Upper lobe of right lung (tissue), 1 donor: ENCODE data around the gene CORIN. TPM values are rescaled to one million over a fixed set of nuclear protein-coding genes. Genes with fewer than 3 reads are reported as not detected.
"Not testable (repeated sequence)": the region's sequence is repeated elsewhere in the genome, so short reads cannot be mapped to it uniquely, and the experiment has no call there.

Experiments
- ATAC-seq: fragments of 200-7000 bp; cut with Tn5 transposase; one replicate; pipeline ENCODE4 v1.9.1; 2020; ENCODE audit warnings: mild to moderate bottlenecking, moderate library complexity
- DNase-seq: peaks from one replicate; pipeline ENCODE4 v3.0.0-alpha.2; 2020
- H3K27ac ChIP-seq: fragments of 200-600 bp; one replicate; pipeline ENCODE4 v1.8.0; 2022
- H3K27me3 ChIP-seq: fragments of 200-600 bp; one replicate; pipeline ENCODE4 v1.8.0; 2022; ENCODE audit warnings: mild to moderate bottlenecking
- H3K36me3 ChIP-seq: fragments of 200-600 bp; one replicate; pipeline ENCODE4 v1.8.0; 2022
- H3K4me1 ChIP-seq: fragments of 200-600 bp; one replicate; pipeline ENCODE4 v1.8.0; 2022
- H3K4me3 ChIP-seq: fragments of 200-600 bp; one replicate; pipeline ENCODE4 v1.8.0; 2022; ENCODE audit warnings: mild to moderate bottlenecking
- H3K9me3 ChIP-seq: fragments of 200-600 bp; one replicate; pipeline ENCODE4 v1.8.0; 2022
- intact Hi-C: fragments of 100-400 bp; cut with DNase I; formaldehyde crosslinking; loops from one replicate; pipeline ENCODE4 v1.11.0; 2022
- total RNA-seq: library from RNA; stranded (reverse); fragmentation: NEBNext Ultra II Directional; extraction: Animal tissue kit (Norgen Biotek cat#: 25700); gene quantifications from one replicate; pipeline ENCODE4 v1.2.1, GENCODE V29; 2021
- TF ChIP-seq, protein P1 (sequence below): fragments of 200-600 bp; IDR thresholded peaks from one replicate; pipeline ENCODE4 v1.8.0; 2022; ENCODE audit warnings: antibody characterized with exemption
- donor health status: DM: no; HTN: yes; CAD: no; lungs with severe emphysema.

Gene CORIN
- total RNA-seq, 1 donor from 2014 or later, result 3.7 TPM

DNA sequence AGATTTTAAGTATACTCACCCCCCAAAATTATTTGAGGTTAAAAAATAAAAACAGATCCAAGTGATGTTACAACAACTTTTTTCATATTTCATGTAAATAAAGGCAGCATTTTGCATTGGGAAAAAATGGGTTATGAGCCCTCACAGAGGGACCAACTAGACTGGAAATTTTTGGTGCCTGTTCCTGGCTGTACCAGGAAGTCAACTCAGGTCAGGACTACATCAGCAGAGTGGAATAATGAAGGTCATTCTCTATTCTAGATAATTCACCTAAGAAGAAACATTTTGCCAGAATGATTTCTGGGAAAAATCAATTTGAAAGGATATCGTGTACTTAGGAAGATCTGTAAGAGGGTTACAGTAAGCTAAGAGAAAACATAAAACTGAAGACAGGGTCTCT, 66.8 kb downstream of the CORIN start:
- DNase-seq, result no peak
- Histone ChIP-seq H3K9me3 (no peaks in the 10 kb centered on the region), H3K27ac (no peak overlapping the region), H3K36me3 (no peaks in the 10 kb centered on the region), H3K27me3 (no peaks in the 10 kb centered on the region), H3K4me3 (no peak overlapping the region), H3K4me1 (no peaks in the 10 kb centered on the region)
- intact Hi-C loops, result no loop called here
- ATAC-seq, result no peak
- TF ChIP-seq, protein P1, sequence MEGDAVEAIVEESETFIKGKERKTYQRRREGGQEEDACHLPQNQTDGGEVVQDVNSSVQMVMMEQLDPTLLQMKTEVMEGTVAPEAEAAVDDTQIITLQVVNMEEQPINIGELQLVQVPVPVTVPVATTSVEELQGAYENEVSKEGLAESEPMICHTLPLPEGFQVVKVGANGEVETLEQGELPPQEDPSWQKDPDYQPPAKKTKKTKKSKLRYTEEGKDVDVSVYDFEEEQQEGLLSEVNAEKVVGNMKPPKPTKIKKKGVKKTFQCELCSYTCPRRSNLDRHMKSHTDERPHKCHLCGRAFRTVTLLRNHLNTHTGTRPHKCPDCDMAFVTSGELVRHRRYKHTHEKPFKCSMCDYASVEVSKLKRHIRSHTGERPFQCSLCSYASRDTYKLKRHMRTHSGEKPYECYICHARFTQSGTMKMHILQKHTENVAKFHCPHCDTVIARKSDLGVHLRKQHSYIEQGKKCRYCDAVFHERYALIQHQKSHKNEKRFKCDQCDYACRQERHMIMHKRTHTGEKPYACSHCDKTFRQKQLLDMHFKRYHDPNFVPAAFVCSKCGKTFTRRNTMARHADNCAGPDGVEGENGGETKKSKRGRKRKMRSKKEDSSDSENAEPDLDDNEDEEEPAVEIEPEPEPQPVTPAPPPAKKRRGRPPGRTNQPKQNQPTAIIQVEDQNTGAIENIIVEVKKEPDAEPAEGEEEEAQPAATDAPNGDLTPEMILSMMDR, result no peak

DNA sequence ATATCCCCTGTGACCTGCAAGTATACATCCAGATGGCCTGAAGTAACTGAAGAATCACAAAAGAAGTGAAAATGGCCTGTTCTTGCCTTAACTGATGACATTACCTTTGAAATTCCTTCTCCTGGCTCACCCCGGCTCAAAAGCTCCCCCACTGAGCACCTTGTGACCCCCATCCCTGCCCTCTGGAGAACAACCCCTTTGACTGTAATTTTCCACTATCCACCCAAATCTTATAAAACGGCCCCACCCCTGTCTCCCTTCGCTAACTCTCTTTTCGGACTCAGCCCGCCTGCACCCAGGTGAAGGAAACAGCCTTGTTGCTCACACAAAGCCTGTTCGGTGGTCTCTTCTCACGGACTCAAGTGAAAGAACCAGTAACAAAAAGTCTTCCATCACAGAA, 69.9 kb downstream of the CORIN start:
- H3K27ac ChIP-seq, intact Hi-C loops, H3K9me3 ChIP-seq, H3K4me1 ChIP-seq, DNase-seq, H3K4me3 ChIP-seq, H3K36me3 ChIP-seq, H3K27me3 ChIP-seq, ATAC-seq: not testable (repeated sequence)

DNA sequence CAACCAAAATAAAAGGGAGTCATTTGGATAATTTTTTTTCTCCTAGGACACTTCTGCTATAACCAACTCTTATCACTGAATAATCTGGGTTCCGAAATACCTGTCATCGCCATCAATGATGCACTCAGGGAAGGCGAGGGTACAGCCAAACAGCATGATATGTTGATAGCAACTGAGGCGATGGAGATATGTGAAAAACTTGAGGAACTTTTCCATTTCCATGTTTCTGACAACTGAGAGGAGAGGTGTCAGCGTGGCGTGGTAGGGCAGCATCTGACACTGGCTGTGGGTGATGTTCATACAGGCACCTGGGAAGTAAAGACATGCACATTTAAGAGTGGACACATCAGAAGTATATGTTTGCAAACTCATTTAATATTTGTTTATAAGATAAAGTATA, 74.6 kb downstream of the CORIN start:
- Histone ChIP-seq H3K27ac (no peak overlapping the region), H3K36me3 (no peaks in the 10 kb centered on the region), H3K4me3 (no peak overlapping the region), H3K4me1 (no peaks in the 10 kb centered on the region), H3K9me3 (no peaks in the 10 kb centered on the region), H3K27me3 (no peaks in the 10 kb centered on the region)
- DNase-seq (no peak), ATAC-seq (no peak)
- intact Hi-C loops, result no loop called here
- TF ChIP-seq, protein P1, result no peak

DNA sequence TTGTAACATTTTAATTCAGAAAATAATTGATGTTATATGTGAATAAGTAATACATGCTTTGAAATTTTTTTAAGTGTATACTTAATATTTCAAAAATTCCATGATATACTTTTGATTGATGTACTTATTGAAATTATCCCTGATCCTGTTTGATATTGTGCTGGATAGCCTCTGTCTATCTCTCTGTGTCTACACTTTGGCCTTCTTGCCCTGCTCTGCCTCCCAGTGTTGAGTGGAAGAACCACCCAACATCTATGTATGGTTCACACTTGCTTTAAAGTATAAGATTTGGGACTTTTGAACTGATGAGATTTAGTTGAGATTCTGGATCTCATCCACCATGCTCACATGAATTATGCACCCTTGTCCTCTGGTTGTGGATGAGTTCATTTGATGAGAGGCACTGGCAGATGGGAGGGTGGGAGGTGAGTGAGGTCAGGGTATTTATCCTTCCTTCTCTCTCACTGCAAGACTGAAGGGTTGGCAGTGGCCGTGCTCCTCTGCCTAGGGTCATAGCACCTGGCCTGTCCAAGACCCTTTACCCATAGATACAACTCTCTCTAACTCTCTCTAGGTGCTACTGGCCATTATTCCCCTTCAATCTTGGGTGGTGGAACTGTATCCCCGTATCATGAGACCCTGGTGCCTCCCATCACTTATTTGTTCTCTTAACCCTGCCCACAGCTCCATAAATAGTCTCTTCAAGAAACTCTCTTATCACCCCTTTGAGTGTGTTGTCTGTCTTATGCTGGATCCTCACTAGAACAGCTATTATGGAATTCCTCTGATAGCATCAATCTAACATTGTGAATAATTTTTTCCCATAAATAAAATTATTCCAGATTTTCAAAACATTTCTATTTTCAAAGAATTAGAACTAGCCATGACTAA, 75.2 kb downstream of the CORIN start:
- TF ChIP-seq, protein P1, result no peak
- H3K36me3 ChIP-seq, result no peaks in the 10 kb centered on the region
- no peaks in the 10 kb centered on the region for H3K27me3 ChIP-seq
- ATAC-seq (no peak), DNase-seq (no peak)
- H3K4me1 ChIP-seq, result no peaks in the 10 kb centered on the region
- H3K4me3 ChIP-seq, result no peak overlapping the region
- intact Hi-C loops, result no loop called here
- H3K9me3 ChIP-seq, result no peaks in the 10 kb centered on the region
- no peak overlapping the region for H3K27ac ChIP-seq

DNA sequence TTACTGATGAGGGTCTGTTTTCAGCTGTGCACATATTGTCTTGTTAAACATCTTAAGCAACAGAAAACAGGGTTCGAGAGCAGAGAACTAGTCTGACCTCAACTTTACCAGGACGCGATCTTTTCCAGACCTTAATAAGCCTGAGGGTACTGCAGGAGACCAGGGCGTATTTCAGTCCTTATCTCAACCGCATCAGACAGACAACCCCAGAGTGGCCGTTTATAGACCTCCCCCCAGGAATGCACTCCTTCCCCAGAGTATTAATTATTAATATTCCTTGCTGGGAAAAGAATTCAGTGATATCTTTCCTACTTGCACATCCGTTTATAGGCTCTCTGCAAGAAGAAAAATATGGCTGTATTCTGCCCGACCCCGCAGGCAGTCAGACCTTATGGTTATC, 84.6 kb downstream of the CORIN start:
- H3K27me3 ChIP-seq, intact Hi-C loops, DNase-seq, H3K27ac ChIP-seq, H3K36me3 ChIP-seq, ATAC-seq, H3K9me3 ChIP-seq, H3K4me1 ChIP-seq, H3K4me3 ChIP-seq: not testable (repeated sequence)

DNA sequence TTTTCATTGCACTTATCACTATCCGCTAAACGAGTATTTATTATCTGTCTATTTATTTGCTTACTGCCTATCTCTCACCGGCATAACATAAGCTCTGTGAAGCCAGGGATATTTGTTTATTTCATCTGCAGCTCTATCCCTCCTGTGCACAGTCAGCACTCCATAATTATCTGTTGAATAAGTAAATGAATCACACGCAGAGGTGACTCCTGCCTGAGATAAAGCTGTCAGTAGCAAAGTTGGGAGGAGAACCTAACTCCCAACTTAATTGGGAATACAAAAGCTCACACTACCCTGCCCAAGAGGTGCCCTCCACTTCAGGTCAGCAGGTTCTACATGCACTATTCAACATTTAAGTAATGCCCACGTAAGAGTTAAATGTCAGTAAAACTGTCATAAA, 85.7 kb downstream of the CORIN start:
- Histone ChIP-seq H3K27me3 (no peaks in the 10 kb centered on the region), H3K27ac (no peak overlapping the region), H3K9me3 (no peaks in the 10 kb centered on the region), H3K4me1 (no peaks in the 10 kb centered on the region), H3K4me3 (no peak overlapping the region), H3K36me3 (no peaks in the 10 kb centered on the region)
- ATAC-seq, result no peak
- DNase-seq, result no peak
- intact Hi-C loops, result no loop called here
- TF ChIP-seq, protein P1, result no peak
